Stomach (tissue), 9 donors: ENCODE results near the gene SH2B2. TPM values are rescaled to one million over a fixed set of nuclear protein-coding genes. Genes with fewer than 3 reads are reported as not detected.

ENCODE experiments used
- DNase-seq, 2 donors: peaks; one replicate each; pipeline versions ENCODE4 v3.0.0 to v3.0.0-alpha.2; 2013 to 2019
- H3K27ac ChIP-seq, 5 donors: fragments of 200-600 bp in 4 of 5; sonication (generic) in 4 of 5; one replicate each; pipeline ENCODE4 v1.5.1; 2013 to 2019; ENCODE audit warnings: mild to moderate bottlenecking in 1 of 5, moderate library complexity in 1 of 5
- H3K27me3 ChIP-seq, 3 donors: fragments of 200-600 bp; sonication (generic); one replicate each; pipeline ENCODE4 v1.5.1; 2017 to 2019; ENCODE audit warnings: mixed run types in 1 of 3
- H3K36me3 ChIP-seq, 4 donors: fragments of 200-600 bp; sonication (generic); 1 replicate in 3 of 4; 2 replicates in 1 of 4; pipeline ENCODE4 v1.5.1; 2016 to 2019
- H3K4me1 ChIP-seq, 4 donors: fragments of 200-600 bp; sonication (generic); one replicate each; pipeline ENCODE4 v1.5.1; 2016 to 2019
- H3K4me3 ChIP-seq, 4 donors: fragments of 200-600 bp; sonication (generic) in 3 of 4; one replicate each; pipeline ENCODE4 v1.5.1; 2016 to 2019; ENCODE audit warnings: mild to moderate bottlenecking in 1 of 4
- H3K9me3 ChIP-seq, 4 donors: fragments of 200-600 bp; sonication (generic); one replicate each; pipeline ENCODE4 v1.5.1; 2016 to 2019
- EP300 ChIP-seq: sonication (generic); formaldehyde crosslinking; IDR thresholded peaks from one replicate; pipeline ENCODE4 v1.6.1; 2017; ENCODE audit warnings: antibody characterized with exemption
- POLR2A ChIP-seq, 4 donors: fragments of 450-650 bp; IDR thresholded peaks; one replicate each; pipeline ENCODE4 v1.6.1; 2016; ENCODE audit warnings: antibody characterized with exemption in 4 of 4, control low read depth in 2 of 4, mild to moderate bottlenecking in 1 of 4, moderate library complexity in 1 of 4
- POLR2AphosphoS5 ChIP-seq, 3 donors: sonication (generic); formaldehyde crosslinking; IDR thresholded peaks; one replicate each; pipeline ENCODE4 v1.6.1; 2016; ENCODE audit warnings: antibody characterized with exemption in 3 of 3
- WGBS, 5 donors: extraction: QIAGEN DNeasy Blood & Tissue Kit in 3 of 5; methylation state at CpG; one replicate each; pipeline versions ENCODE4 v1.1.5 to v1.1.7; 2013 to 2018; 5-methylcytosine and 5-hydroxymethylcytosine counted together
- intact Hi-C: fragments of 100-400 bp; cut with DNase I; formaldehyde crosslinking; loops from one replicate; pipeline ENCODE4 v1.15.1; 2023; ENCODE audit warnings: low total_unique reads
- polyA plus RNA-seq, 3 donors: library from polyadenylated mRNA; stranded (reverse); fragments of 200-250 nt; gene quantifications; one replicate each; pipeline ENCODE4 v1.2.3, GENCODE V29; 2013
- total RNA-seq, 5 donors: library from RNA; depleted of rRNA; stranded (reverse); fragments of >200 nt; gene quantifications; one replicate each; pipeline versions ENCODE4 v1.1.0 to v1.2.3, GENCODE V29; 2014 to 2016
- TF ChIP-seq, protein P1 (sequence below), 7 experiments: fragments of 450-650 bp in 4 of 7; fragments of 200-600 bp in 3 of 7; sonication (generic) in 3 of 7; IDR thresholded peaks; one replicate each; pipeline ENCODE4 v1.5.1; 2016 to 2019; ENCODE audit warnings: antibody characterized with exemption in 7 of 7, control low read depth in 2 of 7, mild to moderate bottlenecking in 1 of 7
- donor health status: healthy with polysubstance abuse.
- donor health status: Bipolar disorder and iron deficiency.
- donor health status: healthy.

Gene SH2B2
- total and polyA plus RNA-seq, 8 donors = 0.37 to 11.1 (median 2.7) TPM; not detected in 1

DNA sequence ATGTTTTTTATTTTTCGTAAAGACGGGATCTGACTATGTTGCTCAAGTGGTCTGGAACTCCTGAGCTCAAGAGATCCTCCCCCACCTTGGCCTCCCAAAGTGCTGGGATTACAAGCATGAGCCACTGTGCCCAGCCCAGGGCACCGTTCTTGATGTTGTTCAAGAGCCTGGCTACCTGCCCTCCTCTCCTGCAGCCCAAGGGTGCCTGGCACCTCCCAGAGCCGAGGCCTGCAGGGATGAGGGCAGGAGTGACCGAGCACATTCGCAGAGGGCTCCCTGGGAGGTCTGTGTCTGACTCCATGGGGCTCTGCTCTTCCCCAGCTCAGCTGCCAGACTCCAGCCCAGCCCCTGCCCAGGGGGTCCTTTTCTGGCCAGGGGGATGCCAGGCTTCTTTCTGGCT is 15.4 kb downstream of the SH2B2 start:
- Histone ChIP-seq H3K9me3 (no peaks in the 10 kb centered on the region), H3K27me3 (peaks cover 0 to 34% (median 0%) of the 10 kb centered on the region in 3 donors), H3K27ac (no peak overlapping the region), H3K36me3 (no peaks in the 10 kb centered on the region), H3K4me3 (no peak overlapping the region), H3K4me1 (peaks cover 1 to 21% (median 9%) of the 10 kb centered on the region in 4 donors)
- 78 to 93% (median 91%) methylated on average over 4 to 6 of the region's 6 CpGs for WGBS, 5 donors
- TF ChIP-seq EP300 = no peak
- no peak for TF ChIP-seq POLR2AphosphoS5 (IDR thresholded peaks at IDR 0.05)
- TF ChIP-seq, protein P1, sequence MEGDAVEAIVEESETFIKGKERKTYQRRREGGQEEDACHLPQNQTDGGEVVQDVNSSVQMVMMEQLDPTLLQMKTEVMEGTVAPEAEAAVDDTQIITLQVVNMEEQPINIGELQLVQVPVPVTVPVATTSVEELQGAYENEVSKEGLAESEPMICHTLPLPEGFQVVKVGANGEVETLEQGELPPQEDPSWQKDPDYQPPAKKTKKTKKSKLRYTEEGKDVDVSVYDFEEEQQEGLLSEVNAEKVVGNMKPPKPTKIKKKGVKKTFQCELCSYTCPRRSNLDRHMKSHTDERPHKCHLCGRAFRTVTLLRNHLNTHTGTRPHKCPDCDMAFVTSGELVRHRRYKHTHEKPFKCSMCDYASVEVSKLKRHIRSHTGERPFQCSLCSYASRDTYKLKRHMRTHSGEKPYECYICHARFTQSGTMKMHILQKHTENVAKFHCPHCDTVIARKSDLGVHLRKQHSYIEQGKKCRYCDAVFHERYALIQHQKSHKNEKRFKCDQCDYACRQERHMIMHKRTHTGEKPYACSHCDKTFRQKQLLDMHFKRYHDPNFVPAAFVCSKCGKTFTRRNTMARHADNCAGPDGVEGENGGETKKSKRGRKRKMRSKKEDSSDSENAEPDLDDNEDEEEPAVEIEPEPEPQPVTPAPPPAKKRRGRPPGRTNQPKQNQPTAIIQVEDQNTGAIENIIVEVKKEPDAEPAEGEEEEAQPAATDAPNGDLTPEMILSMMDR (IDR thresholded peaks at IDR 0.05) = no peak
- no peak for TF ChIP-seq POLR2A (IDR thresholded peaks at IDR 0.05)
- no peak for DNase-seq
- intact Hi-C loops = no loop called here

- peaks cover 0 to 7% (median 1%) of the 10 kb centered on the region in 4 donors for H3K36me3 ChIP-seq
- TF ChIP-seq EP300 = no peak
- no peak for TF ChIP-seq POLR2A (IDR thresholded peaks at IDR 0.05)
- TF ChIP-seq, protein P1 (IDR thresholded peaks at IDR 0.05) = no peak
- no peak for TF ChIP-seq POLR2AphosphoS5 (IDR thresholded peaks at IDR 0.05)
- 78 to 84% (median 83%) methylated on average over 5 to 13 of the region's 13 CpGs for WGBS, 5 donors
- H3K4me1 ChIP-seq = peaks cover 7 to 32% (median 14%) of the 10 kb centered on the region in 4 donors
- no peak for DNase-seq
- intact Hi-C loops = no loop called here
- H3K9me3 ChIP-seq = no peaks in the 10 kb centered on the region
- no peak overlapping the region for H3K4me3 ChIP-seq
- H3K27ac ChIP-seq = peak overlapping the region in 2 of 5 donors; percentile 10 to 47
- H3K27me3 ChIP-seq = peaks cover 0 to 24% (median 0%) of the 10 kb centered on the region in 3 donors
Observed at GRCh38 chr7:102303669-102304422, 17.2 kb downstream of the SH2B2 start.

- Histone ChIP-seq H3K4me1 (peaks cover 7 to 32% (median 14%) of the 10 kb centered on the region in 4 donors), H3K9me3 (no peaks in the 10 kb centered on the region), H3K27me3 (peaks cover 0 to 15% (median 0%) of the 10 kb centered on the region in 3 donors), H3K36me3 (peaks cover 0 to 10% (median 6%) of the 10 kb centered on the region in 4 donors), H3K27ac (peak overlapping the region in 3 of 5 donors; percentile 7 to 47 (median 24)), H3K4me3 (no peak overlapping the region)
- peak in 1 of 2 donors; percentile 1 for DNase-seq
- intact Hi-C loops = no loop called here
- 61 to 79% (median 75%) methylated on average over 11 of the region's 11 CpGs for WGBS, 5 donors
- TF ChIP-seq EP300 (no peak), POLR2A (IDR thresholded peaks at IDR 0.05) (no peak), POLR2AphosphoS5 (IDR thresholded peaks at IDR 0.05) (no peak)
- TF ChIP-seq, protein P1 (IDR thresholded peaks at IDR 0.05) = no peak
Observed at GRCh38 chr7:102304668-102305067, 18.0 kb downstream of the SH2B2 start.

DNA sequence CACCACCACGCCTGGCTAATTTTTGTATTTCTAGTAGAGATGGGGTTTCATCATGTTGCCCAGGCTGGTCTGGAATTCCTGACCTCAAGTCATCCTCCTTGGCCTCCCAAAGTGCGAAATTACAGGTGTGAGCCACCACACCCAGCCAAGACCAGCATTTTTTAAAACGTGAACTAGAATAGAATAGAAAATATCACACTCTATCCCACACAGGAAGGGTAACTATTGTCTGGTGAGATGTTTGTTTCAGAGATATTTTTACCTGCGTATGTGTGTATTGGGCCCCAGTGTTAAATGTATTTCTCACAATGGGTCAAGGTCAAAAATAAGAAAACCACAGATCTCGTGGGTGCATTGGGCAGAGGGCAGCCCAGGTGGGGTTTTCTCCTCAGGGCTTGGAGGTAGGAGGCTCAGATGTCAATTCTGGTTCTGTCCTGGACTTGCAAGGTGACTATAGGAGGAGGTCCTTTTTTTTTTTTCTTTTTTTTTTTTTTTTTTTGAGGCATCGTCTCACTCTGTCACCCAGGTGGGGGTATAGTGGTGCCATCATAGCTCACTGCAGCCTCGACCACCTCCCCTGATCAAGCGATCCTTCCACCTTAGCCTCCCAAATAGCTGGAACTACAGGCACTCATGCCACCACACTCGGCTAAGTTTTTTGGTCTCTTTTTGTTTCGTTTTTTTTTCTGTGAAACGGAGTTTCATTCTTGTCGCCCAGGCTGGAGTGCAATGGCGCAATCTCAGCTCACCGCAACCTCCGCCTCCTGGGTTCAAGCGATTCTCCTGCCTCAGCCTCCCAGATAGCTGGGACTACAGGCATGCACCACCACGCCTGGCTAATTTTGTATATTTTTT is 19.0 kb downstream of the SH2B2 start:
- Histone ChIP-seq H3K27me3 (peaks cover 0 to 6% (median 0%) of the 10 kb centered on the region in 3 donors), H3K4me1 (peaks cover 7 to 23% (median 12%) of the 10 kb centered on the region in 4 donors), H3K9me3 (no peaks in the 10 kb centered on the region), H3K4me3 (no peak overlapping the region), H3K36me3 (peaks cover 0 to 17% (median 9%) of the 10 kb centered on the region in 4 donors), H3K27ac (peak overlapping the region in 1 of 5 donors; percentile 47)
- no peak for DNase-seq
- intact Hi-C loops = no loop called here
- 87 to 93% (median 88%) methylated on average over 17 of the region's 17 CpGs for WGBS, 5 donors
- no peak for TF ChIP-seq POLR2AphosphoS5 (IDR thresholded peaks at IDR 0.05)
- TF ChIP-seq POLR2A (IDR thresholded peaks at IDR 0.05) = no peak
- TF ChIP-seq, protein P1 (IDR thresholded peaks at IDR 0.05) = no peak
- no peak for TF ChIP-seq EP300
